AG10803 (cell line): Measurements from ENCODE around the gene RADIL.

ENCODE experiments used
- DNase-seq: peaks from one replicate; pipeline ENCODE4 v3.0.0; 2010; ENCODE audit warnings: low read depth
- H3K4me3 ChIP-seq: 2 replicates; pipeline ENCODE4 v1.5.1; 2011; ENCODE audit warnings: mild to moderate bottlenecking, low read length, control low read depth
- TF ChIP-seq, protein P1 (sequence below): conservative IDR thresholded peaks from 2 replicates; pipeline ENCODE4 v1.5.1; 2011; ENCODE audit warnings: mild to moderate bottlenecking, low read length, control low read depth, inconsistent platforms

Gene RADIL

DNA sequence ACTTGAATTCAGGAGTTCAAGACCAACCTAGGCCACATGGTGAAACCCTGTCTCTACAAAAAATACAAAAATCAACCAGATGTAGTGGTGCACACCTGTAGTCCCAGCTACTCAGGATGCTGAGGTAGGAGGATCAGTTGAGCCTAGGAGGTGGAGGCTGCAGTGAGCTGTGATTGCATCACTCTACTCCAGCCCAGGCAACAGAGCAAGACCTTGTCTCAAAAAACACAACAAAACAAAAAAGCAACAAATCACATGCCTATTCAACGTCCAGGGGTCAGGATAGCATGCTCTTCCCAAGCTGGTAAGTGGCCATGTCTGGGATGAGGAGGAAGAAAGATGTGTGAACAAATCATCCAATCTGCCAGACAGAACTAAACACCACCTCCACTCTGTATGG lies 6.2 kb upstream of the RADIL start:
- H3K4me3 ChIP-seq: no peak overlapping the region
- TF ChIP-seq, protein P1, sequence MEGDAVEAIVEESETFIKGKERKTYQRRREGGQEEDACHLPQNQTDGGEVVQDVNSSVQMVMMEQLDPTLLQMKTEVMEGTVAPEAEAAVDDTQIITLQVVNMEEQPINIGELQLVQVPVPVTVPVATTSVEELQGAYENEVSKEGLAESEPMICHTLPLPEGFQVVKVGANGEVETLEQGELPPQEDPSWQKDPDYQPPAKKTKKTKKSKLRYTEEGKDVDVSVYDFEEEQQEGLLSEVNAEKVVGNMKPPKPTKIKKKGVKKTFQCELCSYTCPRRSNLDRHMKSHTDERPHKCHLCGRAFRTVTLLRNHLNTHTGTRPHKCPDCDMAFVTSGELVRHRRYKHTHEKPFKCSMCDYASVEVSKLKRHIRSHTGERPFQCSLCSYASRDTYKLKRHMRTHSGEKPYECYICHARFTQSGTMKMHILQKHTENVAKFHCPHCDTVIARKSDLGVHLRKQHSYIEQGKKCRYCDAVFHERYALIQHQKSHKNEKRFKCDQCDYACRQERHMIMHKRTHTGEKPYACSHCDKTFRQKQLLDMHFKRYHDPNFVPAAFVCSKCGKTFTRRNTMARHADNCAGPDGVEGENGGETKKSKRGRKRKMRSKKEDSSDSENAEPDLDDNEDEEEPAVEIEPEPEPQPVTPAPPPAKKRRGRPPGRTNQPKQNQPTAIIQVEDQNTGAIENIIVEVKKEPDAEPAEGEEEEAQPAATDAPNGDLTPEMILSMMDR: no peak
- DNase-seq: no peak

DNA sequence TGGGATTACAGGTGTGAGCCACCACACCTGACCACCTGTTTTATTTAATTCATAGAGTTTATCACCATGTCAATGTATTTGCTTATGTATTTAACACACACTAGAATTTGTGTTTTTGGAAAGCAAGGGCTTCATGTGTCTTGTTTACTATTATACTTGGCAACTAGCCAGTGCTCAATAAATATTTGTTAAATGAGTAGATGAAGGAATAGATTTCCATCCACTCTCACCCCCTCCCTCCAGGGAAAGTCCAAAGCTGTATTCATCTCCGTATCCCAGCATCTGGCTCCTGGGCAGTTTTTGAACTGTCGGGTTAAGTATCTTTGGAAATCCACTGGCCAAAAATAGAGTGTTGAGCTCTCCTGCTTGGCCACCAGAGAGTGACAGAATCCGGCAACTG lies 4.6 kb upstream of the RADIL start:
- no peak overlapping the region for H3K4me3 ChIP-seq
- TF ChIP-seq, protein P1: no peak
- no peak for DNase-seq

DNA sequence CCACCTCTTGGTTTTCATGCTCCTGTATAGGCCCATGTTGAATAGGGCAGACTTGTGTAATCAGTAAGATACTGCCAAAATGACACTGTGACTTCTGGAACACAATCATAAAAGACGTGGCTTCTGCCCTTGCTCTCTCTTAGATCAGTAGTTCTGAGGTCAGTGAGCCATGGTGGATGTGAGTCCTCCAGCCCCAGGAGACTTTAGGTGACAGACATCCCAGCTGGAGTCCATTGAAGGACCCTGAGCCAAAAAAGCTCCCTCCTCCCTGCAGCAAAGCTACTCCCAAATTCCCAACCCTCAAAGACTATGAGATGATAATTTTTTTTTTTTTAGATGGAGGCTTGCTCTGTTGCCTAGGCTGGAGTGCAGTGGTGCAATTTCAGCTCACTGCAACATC lies 3.2 kb upstream of the RADIL start:
- no peak for DNase-seq
- TF ChIP-seq, protein P1: no peak
- no peak overlapping the region for H3K4me3 ChIP-seq

DNA sequence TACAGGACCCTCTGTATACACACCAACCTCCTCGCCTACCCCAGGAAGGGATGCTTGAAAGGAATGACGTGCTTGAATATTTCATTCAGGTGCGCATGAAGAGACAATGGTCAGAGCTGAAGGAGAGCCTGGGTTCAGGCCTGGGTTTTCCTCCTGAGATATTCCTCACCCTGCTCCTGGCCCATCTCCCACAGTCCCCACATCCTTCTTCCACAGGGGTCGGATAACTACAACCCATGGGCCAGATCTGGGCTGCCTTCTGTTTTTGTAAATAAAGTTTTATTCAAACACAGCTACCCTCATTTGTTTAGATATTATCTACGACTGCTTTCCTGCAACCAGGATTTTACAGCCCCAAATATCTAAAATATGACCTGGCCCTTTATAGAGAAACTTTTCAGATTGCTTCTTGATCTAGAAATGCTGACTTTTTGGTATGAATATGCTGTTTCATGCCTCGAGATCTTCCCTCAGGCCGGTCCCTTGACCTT lies 1.8 kb upstream of the RADIL start:
- no peak overlapping the region for H3K4me3 ChIP-seq
- DNase-seq: no peak
- TF ChIP-seq, protein P1: no peak

DNA sequence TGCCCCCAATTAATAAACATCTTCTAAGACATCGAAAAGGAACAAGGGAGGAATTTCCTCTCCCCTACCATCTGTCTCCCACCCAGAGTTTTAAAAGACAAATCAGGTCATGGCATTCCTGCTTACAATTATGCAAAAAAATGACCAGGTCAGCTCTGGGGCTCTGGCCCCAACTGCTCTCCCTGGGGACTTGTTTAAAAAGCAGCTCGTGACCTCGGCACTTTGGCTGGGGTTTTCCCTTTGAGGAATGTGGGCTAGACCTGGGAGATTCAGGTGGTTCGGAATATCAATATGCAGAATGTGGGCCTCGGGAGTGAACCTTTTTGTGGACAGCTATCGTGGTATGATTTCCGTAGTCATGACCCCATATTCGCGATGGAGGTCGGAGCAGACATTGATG lies 648 bp upstream of the RADIL start:
- DNase-seq: no peak
- H3K4me3 ChIP-seq: no peak overlapping the region
- TF ChIP-seq, protein P1: no peak

DNA sequence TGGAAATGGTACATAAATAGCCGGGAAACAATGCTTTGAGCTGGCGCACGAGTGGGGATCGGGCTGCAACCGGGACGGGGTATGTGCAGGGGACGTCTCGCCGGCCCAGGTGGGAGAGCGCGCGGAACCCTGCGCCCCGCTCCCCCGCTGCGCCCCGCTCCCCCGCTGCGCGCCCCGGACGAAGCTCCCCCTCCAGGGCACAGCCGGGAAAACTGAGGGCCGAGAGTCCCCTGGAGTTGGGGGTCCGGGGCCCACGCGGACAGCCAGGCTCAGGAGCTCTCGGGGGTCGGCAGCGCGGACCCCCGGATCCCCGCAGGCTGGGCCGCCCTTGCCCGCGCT lies 514 bp downstream of the RADIL start:
- DNase-seq: no peak
- H3K4me3 ChIP-seq: peak overlapping the region; percentile 61
- TF ChIP-seq, protein P1: no peak

DNA sequence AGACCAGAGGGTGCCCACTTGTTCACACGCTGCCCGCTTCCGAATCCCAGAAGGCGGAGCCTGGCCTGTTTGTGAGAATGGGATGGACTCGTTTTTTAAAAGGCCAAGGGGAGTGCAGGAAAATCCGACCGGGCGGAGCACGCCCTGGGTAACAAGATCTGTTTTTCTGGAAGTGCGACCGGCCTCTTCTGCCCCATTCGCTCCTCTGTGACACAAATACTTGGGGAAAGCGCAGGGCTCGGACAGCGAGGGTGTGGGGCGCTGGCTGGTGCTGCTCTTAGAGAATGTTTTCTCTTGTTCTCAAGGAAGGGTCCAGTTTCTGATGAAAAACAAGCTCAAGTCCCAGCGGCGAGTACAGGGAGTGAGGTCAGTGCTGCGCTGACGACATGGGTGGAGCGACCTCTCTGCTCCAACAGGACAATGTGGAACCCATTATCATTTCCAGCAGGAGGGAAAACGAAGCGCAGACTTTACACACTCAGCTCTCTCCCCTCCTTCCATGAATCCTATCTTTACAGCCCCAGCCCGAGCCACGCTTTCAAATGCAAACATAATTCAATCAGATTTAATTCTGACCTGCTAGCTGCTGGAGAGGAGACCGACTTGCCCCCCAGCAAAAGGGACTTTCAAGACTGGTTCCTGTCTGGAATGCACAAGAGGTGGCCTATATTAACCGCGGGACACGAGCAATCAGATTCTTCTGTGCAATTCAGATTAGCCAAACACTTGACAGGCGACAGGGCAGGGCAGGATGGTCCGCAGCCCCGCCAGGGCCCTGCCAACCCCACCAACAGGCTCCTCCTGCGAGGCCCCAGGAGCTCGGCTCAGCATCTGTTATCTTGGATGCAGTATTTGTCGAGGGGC lies 1.1 kb downstream of the RADIL start:
- TF ChIP-seq, protein P1: no peak; the same call in 1 of the 2 replicates
- DNase-seq: peak; percentile 86
- peak overlapping the region; percentile 61 for H3K4me3 ChIP-seq
